Right ventricle myocardium inferior (tissue), 1 donor: Measurements from ENCODE around the gene RASAL1. TPM values are rescaled to one million over a fixed set of nuclear protein-coding genes. Genes with fewer than 3 reads are reported as not detected.

ENCODE experiments used
- ATAC-seq: fragments of 200-7000 bp; cut with Tn5 transposase; one replicate; pipeline ENCODE4 v1.9.1; 2020; ENCODE audit warnings: mild to moderate bottlenecking, moderate library complexity
- DNase-seq: peaks from one replicate; pipeline ENCODE4 v3.0.0; 2021; ENCODE audit errors: missing footprints
- intact Hi-C: fragments of 100-400 bp; cut with DNase I; formaldehyde crosslinking; loops from one replicate; pipeline ENCODE4 v1.11.0; 2022
- total RNA-seq: library from RNA; stranded (reverse); fragmentation: NEBNext Ultra II Directional; extraction: Animal tissue kit (Norgen Biotek cat#: 25700); gene quantifications from one replicate; pipeline ENCODE4 v1.2.1, GENCODE V29; 2021
- donor health status: DM: no; HTN: yes; CAD: no; lungs with severe emphysema.

The RASAL1 gene
- total RNA-seq, 1 donor from 2014 or later, result not detected

GRCh38 chr12:113067987-113068935, 67.3 kb downstream of the RASAL1 start:
- DNase-seq, result no peak
- ATAC-seq, result no peak
- intact Hi-C loops, result no loop called here

- intact Hi-C loops, result no loop called here
- ATAC-seq (no peak), DNase-seq (peak; percentile 43)
Measured at GRCh38 chr12:113066813-113067400, 68.7 kb downstream of the RASAL1 start.

- intact Hi-C loops, result no loop called here
- DNase-seq (peak; percentile 41), ATAC-seq (no peak)
Measured at GRCh38 chr12:113065126-113066007, 70.2 kb downstream of the RASAL1 start.

- ATAC-seq (no peak), DNase-seq (peak; percentile 11)
- intact Hi-C loops, result no loop called here
Measured at GRCh38 chr12:113064395-113065125, 71.0 kb downstream of the RASAL1 start.

- intact Hi-C loops, result no loop called here
- DNase-seq (peak; percentile 51), ATAC-seq (no peak)
Measured at GRCh38 chr12:113063396-113064350, 71.9 kb downstream of the RASAL1 start.

GRCh38 chr12:113062502-113063395, 72.8 kb downstream of the RASAL1 start:
- intact Hi-C loops, result no loop called here
- ATAC-seq, result no peak
- DNase-seq, result peak; percentile 60

GRCh38 chr12:113061061-113061694, 74.4 kb downstream of the RASAL1 start:
- intact Hi-C loops, result no loop called here
- ATAC-seq (no peak), DNase-seq (peak; percentile 27)

- intact Hi-C loops, result no loop called here
- no peak for ATAC-seq
- DNase-seq, result no peak
Measured at GRCh38 chr12:113060336-113060960, 75.1 kb downstream of the RASAL1 start.

- peak; percentile 13 for DNase-seq
- intact Hi-C loops, result no loop called here
Measured at GRCh38 chr12:113059071-113059595, 76.4 kb downstream of the RASAL1 start.

GRCh38 chr12:113058553-113058952, 77.0 kb downstream of the RASAL1 start:
- intact Hi-C loops, result no loop called here
- ATAC-seq (no peak), DNase-seq (no peak)

More at GRCh38 chr12:113059071-113059595, 76.4 kb downstream of the RASAL1 start:
- ATAC-seq, result no peak

- DNase-seq (peak; percentile 70), ATAC-seq (no peak)
- intact Hi-C loops, result no loop called here
Measured at GRCh38 chr12:113057565-113058485, 77.7 kb downstream of the RASAL1 start.

GRCh38 chr12:113056631-113057488, 78.7 kb downstream of the RASAL1 start, which contains the start of gene DTX1:
Gene DTX1, plus strand, starts transcription at chr12:113056730. Its CDS starts 1,463 bp downstream, at chr12:113058193.
- ATAC-seq (peak; percentile 69), DNase-seq (peak; percentile 77)
- intact Hi-C loops, result no loop called here

GRCh38 chr12:113056381-113056630, 79.3 kb downstream of the RASAL1 start:
- ATAC-seq (no peak), DNase-seq (no peak)
- intact Hi-C loops, result no loop called here
